GM23248 (cell line): ENCODE data around the gene TAF4.

Experiments
- EZH2 ChIP-seq: fragments of 200-600 bp; sonication (generic); IDR thresholded peaks from 2 replicates; pipeline ENCODE4 v1.6.1; 2018; ENCODE audit warnings: antibody characterized with exemption, mild to moderate bottlenecking; ENCODE audit not compliant: insufficient read depth, poor library complexity, severe bottlenecking
- EZH2phosphoT487 ChIP-seq: fragments of 200-600 bp; sonication (generic); IDR thresholded peaks from 2 replicates; pipeline ENCODE4 v1.6.1; 2018; ENCODE audit warnings: antibody characterized with exemption, moderate library complexity, mild to moderate bottlenecking, low read depth; ENCODE audit not compliant: insufficient read depth

GRCh38 chr20:62063981-62064769 is 1.5 kb downstream of the TAF4 start:
- TF ChIP-seq EZH2 (no peak), EZH2phosphoT487 (no peak)
